GM23248 (cell line): ENCODE data around the gene FARP1. TPM values are rescaled to one million over a fixed set of nuclear protein-coding genes. Genes with fewer than 3 reads are reported as not detected.

Source experiments
- DNase-seq: peaks from one replicate; pipeline ENCODE4 v3.0.0-alpha.2; 2015
- H2AFZ ChIP-seq: fragments of 200-600 bp; sonication (generic); 2 replicates; pipeline ENCODE4 v1.6.1; 2016; ENCODE audit warnings: antibody characterized with exemption
- H3F3A ChIP-seq: fragments of 200-600 bp; sonication (generic); 2 replicates; pipeline ENCODE4 v1.6.1; 2016; ENCODE audit warnings: mild to moderate bottlenecking, antibody characterized with exemption, mixed run types; ENCODE audit not compliant: insufficient read depth
- H3K27ac ChIP-seq: fragments of 200-600 bp; sonication (generic); 2 replicates; pipeline ENCODE4 v1.5.1; 2016; ENCODE audit warnings: mild to moderate bottlenecking
- H3K27me3 ChIP-seq: fragments of 200-600 bp; sonication (generic); replicated peaks from 2 replicates; pipeline ENCODE4 v1.6.1; 2016; ENCODE audit warnings: mild to moderate bottlenecking; ENCODE audit not compliant: insufficient read depth
- H3K36me3 ChIP-seq: fragments of 200-600 bp; sonication (generic); 2 replicates; pipeline ENCODE4 v1.6.1; 2016; ENCODE audit warnings: low read depth, mild to moderate bottlenecking
- H3K4me1 ChIP-seq: fragments of 200-600 bp; sonication (generic); 2 replicates; pipeline ENCODE4 v1.6.1; 2016; ENCODE audit warnings: mild to moderate bottlenecking; ENCODE audit not compliant: insufficient read depth
- H3K4me2 ChIP-seq: fragments of 200-600 bp; sonication (generic); one replicate; pipeline ENCODE4 v1.6.1; 2016; ENCODE audit warnings: mild to moderate bottlenecking; ENCODE audit not compliant: unreplicated experiment
- H3K4me3 ChIP-seq: fragments of 200-600 bp; sonication (generic); 2 replicates; pipeline ENCODE4 v1.5.1; 2016; ENCODE audit warnings: mild to moderate bottlenecking
- H3K79me2 ChIP-seq: fragments of 200-600 bp; sonication (generic); 2 replicates; pipeline ENCODE4 v1.6.1; 2016; ENCODE audit warnings: mild to moderate bottlenecking; ENCODE audit not compliant: insufficient read depth
- H3K9ac ChIP-seq: fragments of 200-600 bp; sonication (generic); 2 replicates; pipeline ENCODE4 v1.6.1; 2016; ENCODE audit warnings: mild to moderate bottlenecking
- H3K9me2 ChIP-seq: fragments of 200-600 bp; sonication (generic); 2 replicates; pipeline ENCODE4 v1.6.1; 2016; ENCODE audit warnings: mixed run types, mild to moderate bottlenecking, moderate library complexity; ENCODE audit not compliant: insufficient read depth
- H3K9me3 ChIP-seq: fragments of 200-600 bp; sonication (generic); one replicate; pipeline ENCODE4 v1.6.1; 2017; ENCODE audit warnings: low read depth
- H4K20me1 ChIP-seq: fragments of 200-600 bp; sonication (generic); 2 replicates; pipeline ENCODE4 v1.6.0; 2016; ENCODE audit not compliant: insufficient read depth
- EZH2 ChIP-seq: fragments of 200-600 bp; sonication (generic); IDR thresholded peaks from 2 replicates; pipeline ENCODE4 v1.6.1; 2018; ENCODE audit warnings: antibody characterized with exemption, mild to moderate bottlenecking; ENCODE audit not compliant: insufficient read depth, poor library complexity, severe bottlenecking
- EZH2phosphoT487 ChIP-seq: fragments of 200-600 bp; sonication (generic); IDR thresholded peaks from 2 replicates; pipeline ENCODE4 v1.6.1; 2018; ENCODE audit warnings: antibody characterized with exemption, moderate library complexity, mild to moderate bottlenecking, low read depth; ENCODE audit not compliant: insufficient read depth
- WGBS, 2 experiments: methylation state at CpG; one replicate each; pipeline ENCODE4 v1.1.6; 2015 to 2017; ENCODE audit warnings: low lambda C conversion rate in 2 of 2, low coverage in 1 of 2; ENCODE audit errors: missing lambda C conversion rate in 2 of 2; 5-methylcytosine and 5-hydroxymethylcytosine counted together
- in situ Hi-C: fragments of 300-500 bp; cut with MboI; formaldehyde crosslinking; loops from 2 replicates; pipeline ENCODE4 v1.15.0; 2020
- polyA plus RNA-seq: library from polyadenylated mRNA; unstranded; fragments of >200 nt; fragmentation: Nextera tagmentation; extraction: Ambion mirVana; gene quantifications from 2 replicates; pipeline ENCODE4 v1.2.1, GENCODE V29; 2016
- total RNA-seq: library from RNA; depleted of rRNA; stranded (reverse); fragments of >200 nt; shearing (Covaris generic); gene quantifications from 2 replicates; pipeline ENCODE4 v1.2.3, GENCODE V29; 2014

Gene FARP1
- total and polyA plus RNA-seq, 2 experiments from 2014 or later = 53.7 to 56.6 TPM

- Histone ChIP-seq H4K20me1 (no peaks in the 10 kb centered on the region), H3K27ac (peak overlapping the region; percentile 59), H3K4me3 (no peak overlapping the region), H3K79me2 (peaks cover 96% of the 10 kb centered on the region), H3K9me2 (no peaks in the 10 kb centered on the region), H3K9me3 (no peaks in the 10 kb centered on the region), H3K27me3 (no peaks in the 10 kb centered on the region), H3K4me1 (peaks cover 52% of the 10 kb centered on the region), H2AFZ (no peak overlapping the region), H3K36me3 (no peaks in the 10 kb centered on the region), H3K9ac (0 out of 2 replicates have a peak overlapping the region, but pooled peaks have one; percentile 7), H3F3A (peaks cover 31% of the 10 kb centered on the region), H3K4me2 (peak overlapping the region; percentile 20)
- DNase-seq = peak; percentile 38
- TF ChIP-seq EZH2phosphoT487 = no peak
- no peak for TF ChIP-seq EZH2
- in situ Hi-C loops = no loop called here
- WGBS, 2 experiments = 26 to 29% methylated on average over 5 of the region's 5 CpGs
Measured at GRCh38 chr13:98487016-98487415, 344.1 kb downstream of the FARP1 start.

GRCh38 chr13:98487522-98487921 is 344.6 kb downstream of the FARP1 start:
- Histone ChIP-seq H3K9me3 (no peaks in the 10 kb centered on the region), H3K4me1 (peaks cover 56% of the 10 kb centered on the region), H2AFZ (no peak overlapping the region), H3K4me2 (peak overlapping the region; percentile 9), H3K27me3 (no peaks in the 10 kb centered on the region), H3K36me3 (no peaks in the 10 kb centered on the region), H3K9me2 (no peaks in the 10 kb centered on the region), H3K4me3 (no peak overlapping the region), H4K20me1 (no peaks in the 10 kb centered on the region), H3K27ac (peak overlapping the region; percentile 59), H3F3A (peaks cover 26% of the 10 kb centered on the region), H3K9ac (peak overlapping the region; percentile 34; the same call in 1 of the 2 replicates), H3K79me2 (peaks cover 96% of the 10 kb centered on the region)
- in situ Hi-C loops = no loop called here
- no peak for DNase-seq
- no peak for TF ChIP-seq EZH2
- no peak for TF ChIP-seq EZH2phosphoT487
- 72 to 74% methylated on average over 5 of the region's 5 CpGs for WGBS, 2 experiments

- Histone ChIP-seq H3K9ac (no peak overlapping the region), H3K4me1 (peaks cover 55% of the 10 kb centered on the region), H3K4me3 (no peak overlapping the region), H3K4me2 (no peak overlapping the region), H4K20me1 (no peaks in the 10 kb centered on the region), H3K79me2 (peaks cover 96% of the 10 kb centered on the region), H3K36me3 (no peaks in the 10 kb centered on the region), H3K27ac (peak overlapping the region; percentile 59; the same call in 1 of the 2 replicates), H3K9me3 (no peaks in the 10 kb centered on the region), H3K9me2 (no peaks in the 10 kb centered on the region), H3K27me3 (no peaks in the 10 kb centered on the region), H2AFZ (no peak overlapping the region), H3F3A (peaks cover 25% of the 10 kb centered on the region)
- no peak for DNase-seq
- WGBS, 2 experiments = 80 to 83% methylated on average over 11 of the region's 11 CpGs
- TF ChIP-seq EZH2phosphoT487 (no peak), EZH2 (no peak)
- in situ Hi-C loops = no loop called here
Measured at GRCh38 chr13:98488736-98489135, 345.8 kb downstream of the FARP1 start.

- 90 to 94% methylated on average over 8 of the region's 8 CpGs for WGBS, 2 experiments
- H3K9ac ChIP-seq = no peak overlapping the region
- H3K4me2 ChIP-seq = no peak overlapping the region
- no peak overlapping the region for H2AFZ ChIP-seq
- no peak overlapping the region for H3K27ac ChIP-seq
- no peak for TF ChIP-seq EZH2
- no peak for TF ChIP-seq EZH2phosphoT487
- in situ Hi-C loops = no loop called here
- no peaks in the 10 kb centered on the region for H4K20me1 ChIP-seq
- no peaks in the 10 kb centered on the region for H3K9me3 ChIP-seq
- H3K27me3 ChIP-seq = no peaks in the 10 kb centered on the region
- H3K36me3 ChIP-seq = no peaks in the 10 kb centered on the region
- no peak overlapping the region for H3K4me3 ChIP-seq
- peaks cover 94% of the 10 kb centered on the region for H3K79me2 ChIP-seq
- peaks cover 47% of the 10 kb centered on the region for H3K4me1 ChIP-seq
- no peak for DNase-seq
- H3F3A ChIP-seq = peaks cover 19% of the 10 kb centered on the region
- no peaks in the 10 kb centered on the region for H3K9me2 ChIP-seq
Measured at GRCh38 chr13:98489446-98490194, 346.7 kb downstream of the FARP1 start.
